LNCAP (cell line): ENCODE data around the gene UBE2O.

Source experiments
- CTCF ChIP-seq: fragments of 450-650 bp; IDR thresholded peaks from 2 replicates; pipeline ENCODE4 v1.5.1; 2017; ENCODE audit warnings: mild to moderate bottlenecking

Gene UBE2O

GRCh38 chr17:76445697-76446448 lies 7.1 kb downstream of the UBE2O start:
- TF ChIP-seq CTCF = no peak

GRCh38 chr17:76444518-76445311 lies 8.2 kb downstream of the UBE2O start:
- no peak for TF ChIP-seq CTCF

- TF ChIP-seq CTCF = no peak
These were observed 10.3 kb downstream of the UBE2O start for GRCh38 chr17:76442341-76443338.

- no peak for TF ChIP-seq CTCF
These were observed 11.1 kb downstream of the UBE2O start for GRCh38 chr17:76441686-76442340.

GRCh38 chr17:76440751-76441362 lies 12.1 kb downstream of the UBE2O start:
- TF ChIP-seq CTCF = no peak

- TF ChIP-seq CTCF = no peak
These were observed 13.5 kb downstream of the UBE2O start for GRCh38 chr17:76439314-76439928.
